ENCODE results near the gene SH3RF3. TPM values are rescaled to one million over a fixed set of nuclear protein-coding genes. Genes with fewer than 3 reads are reported as not detected.

The SH3RF3 gene
- total RNA-seq, 2 donors from 2014 or later, result 1.3 to 5.6 TPM

DNA sequence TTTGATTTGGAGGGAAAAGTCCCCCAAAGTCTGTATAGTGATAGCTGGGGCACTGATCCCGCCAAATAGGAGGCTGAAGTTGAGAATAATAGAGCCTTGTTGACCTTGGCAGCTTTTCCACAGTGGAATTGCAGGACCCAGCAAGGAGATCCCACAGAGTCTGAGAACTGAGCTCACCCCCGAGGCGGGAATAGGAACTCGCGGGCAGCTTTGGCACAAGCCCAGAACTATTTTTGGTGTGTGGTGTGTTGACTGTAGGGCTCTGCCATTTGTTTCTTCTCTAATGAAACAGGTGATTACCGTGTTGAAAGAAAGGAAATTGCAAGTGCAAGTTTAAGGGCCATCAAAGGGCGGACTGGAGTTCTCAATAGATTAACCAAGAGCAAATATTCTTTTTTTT, 34.0 kb downstream of the SH3RF3 start:
- WGBS, 2 donors, result 28 to 39% methylated on average over 7 of the region's 7 CpGs
- no peaks in the 10 kb centered on the region for H3K27me3 ChIP-seq
- peaks cover 5% of the 10 kb centered on the region for H3K4me1 ChIP-seq
- intact Hi-C loops (cut with DNase I), result no loop called here
- H3K36me3 ChIP-seq (replicated peaks in 1 of 2; ENCODE audit: insufficient read depth in 1 of 2, low read depth in 2 of 2), result no peaks in the 10 kb centered on the region
- no peak overlapping the region for H3K4me3 ChIP-seq
- DNase-seq, result peak in 3 of 4 donors; percentile 22 to 30 (median 28)
- no peak overlapping the region for H3K27ac ChIP-seq
- TF ChIP-seq, protein P1, sequence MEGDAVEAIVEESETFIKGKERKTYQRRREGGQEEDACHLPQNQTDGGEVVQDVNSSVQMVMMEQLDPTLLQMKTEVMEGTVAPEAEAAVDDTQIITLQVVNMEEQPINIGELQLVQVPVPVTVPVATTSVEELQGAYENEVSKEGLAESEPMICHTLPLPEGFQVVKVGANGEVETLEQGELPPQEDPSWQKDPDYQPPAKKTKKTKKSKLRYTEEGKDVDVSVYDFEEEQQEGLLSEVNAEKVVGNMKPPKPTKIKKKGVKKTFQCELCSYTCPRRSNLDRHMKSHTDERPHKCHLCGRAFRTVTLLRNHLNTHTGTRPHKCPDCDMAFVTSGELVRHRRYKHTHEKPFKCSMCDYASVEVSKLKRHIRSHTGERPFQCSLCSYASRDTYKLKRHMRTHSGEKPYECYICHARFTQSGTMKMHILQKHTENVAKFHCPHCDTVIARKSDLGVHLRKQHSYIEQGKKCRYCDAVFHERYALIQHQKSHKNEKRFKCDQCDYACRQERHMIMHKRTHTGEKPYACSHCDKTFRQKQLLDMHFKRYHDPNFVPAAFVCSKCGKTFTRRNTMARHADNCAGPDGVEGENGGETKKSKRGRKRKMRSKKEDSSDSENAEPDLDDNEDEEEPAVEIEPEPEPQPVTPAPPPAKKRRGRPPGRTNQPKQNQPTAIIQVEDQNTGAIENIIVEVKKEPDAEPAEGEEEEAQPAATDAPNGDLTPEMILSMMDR (IDR thresholded peaks at IDR 0.05), result no peak
- no peak for TF ChIP-seq POLR2A (IDR thresholded peaks at IDR 0.05)
- no peaks in the 10 kb centered on the region for H3K9me3 ChIP-seq
- peak; percentile 45 for ATAC-seq

DNA sequence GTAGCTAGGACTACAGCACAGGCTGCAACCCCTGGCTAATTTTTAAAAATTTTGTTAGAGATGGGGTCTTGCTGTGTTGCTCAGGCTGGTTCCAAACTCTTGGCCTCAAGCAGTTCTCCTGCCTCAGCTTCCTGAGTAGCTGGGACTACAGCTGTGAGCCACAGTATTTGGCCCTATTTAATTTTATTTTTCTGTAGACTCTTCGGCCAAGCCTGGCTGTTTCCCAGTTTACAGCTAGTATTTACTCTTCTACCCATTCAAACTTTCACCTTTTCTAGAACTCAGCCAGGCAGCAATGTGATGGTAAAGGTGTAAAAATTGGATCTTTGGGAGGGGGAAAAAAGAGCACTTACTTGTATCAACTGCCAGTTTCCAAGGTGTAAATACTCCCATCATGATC, 35.3 kb downstream of the SH3RF3 start:
- H3K36me3 ChIP-seq (replicated peaks in 1 of 2; ENCODE audit: insufficient read depth in 1 of 2, low read depth in 2 of 2), result no peaks in the 10 kb centered on the region
- peaks cover 5% of the 10 kb centered on the region for H3K4me1 ChIP-seq
- no peak overlapping the region for H3K4me3 ChIP-seq
- DNase-seq (no peak), ATAC-seq (no peak)
- whole genome bisulfite sequencing, 2 donors, result 41 to 42% methylated on average over 1 of the region's 1 CpG
- TF ChIP-seq, protein P1 (IDR thresholded peaks at IDR 0.05), result no peak
- no peak for TF ChIP-seq POLR2A (IDR thresholded peaks at IDR 0.05)
- H3K9me3 ChIP-seq, result no peaks in the 10 kb centered on the region
- intact Hi-C loops (cut with DNase I), result no loop called here
- H3K27ac ChIP-seq, result peak overlapping the region in 2 of 4 donors; percentile 6 to 18
- no peaks in the 10 kb centered on the region for H3K27me3 ChIP-seq

DNA sequence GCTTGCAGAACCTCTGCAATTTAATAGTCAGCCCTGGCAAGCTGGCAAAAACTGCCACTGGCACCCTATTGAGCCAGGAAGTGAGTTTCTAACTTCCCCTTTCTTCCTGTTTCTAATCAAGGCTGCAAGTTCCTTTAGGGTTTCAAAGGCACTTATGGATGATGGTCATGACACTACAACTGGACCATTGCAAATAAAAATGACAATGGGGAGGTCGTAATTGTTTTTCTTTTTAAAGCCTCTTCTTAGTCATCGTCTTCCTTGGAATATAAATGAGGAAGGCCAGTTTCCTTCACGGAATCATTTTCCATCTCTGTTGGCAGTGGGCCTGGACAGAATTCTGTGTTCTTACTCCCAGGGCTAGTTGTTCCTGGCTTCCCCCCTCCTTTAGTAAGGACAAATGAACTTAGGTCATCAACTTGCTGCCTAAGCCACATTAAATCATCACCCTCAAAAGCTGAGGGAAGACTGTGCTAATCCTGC, 35.8 kb downstream of the SH3RF3 start:
- peak in 2 of 4 donors; percentile 22 to 51 for DNase-seq
- Histone ChIP-seq H3K4me1 (peaks cover 5% of the 10 kb centered on the region), H3K27me3 (no peaks in the 10 kb centered on the region), H3K27ac (peak overlapping the region in 2 of 4 donors; percentile 6 to 18), H3K9me3 (no peaks in the 10 kb centered on the region), H3K36me3 (replicated peaks in 1 of 2; ENCODE audit: insufficient read depth in 1 of 2, low read depth in 2 of 2) (no peaks in the 10 kb centered on the region), H3K4me3 (no peak overlapping the region)
- peak; percentile 55 for ATAC-seq
- intact Hi-C loops (cut with DNase I), result no loop called here
- 55 to 76% methylated on average over 3 of the region's 3 CpGs for WGBS, 2 donors
- TF ChIP-seq POLR2A (IDR thresholded peaks at IDR 0.05), result no peak
- TF ChIP-seq, protein P1 (IDR thresholded peaks at IDR 0.05), result no peak

DNA sequence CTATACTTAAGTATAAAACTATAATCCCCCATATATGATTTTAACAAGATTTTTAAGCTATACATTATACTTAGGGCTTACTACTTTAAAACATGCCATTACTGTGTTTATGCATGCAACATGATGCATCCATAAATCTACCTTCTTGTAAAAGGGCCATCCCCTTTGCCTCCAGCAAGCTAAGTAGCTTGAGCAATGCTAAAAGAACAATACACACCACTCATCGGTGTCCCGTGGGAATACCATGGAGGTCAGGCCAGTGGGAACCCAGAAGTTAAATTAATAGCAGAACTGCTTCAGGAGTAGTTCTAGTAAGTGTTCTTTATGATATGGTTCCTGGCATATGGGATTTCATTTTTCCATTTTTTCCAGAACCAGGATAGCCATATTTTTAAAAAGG, 37.8 kb downstream of the SH3RF3 start:
- Histone ChIP-seq H3K4me1 (peaks cover 5% of the 10 kb centered on the region), H3K9me3 (no peaks in the 10 kb centered on the region), H3K36me3 (replicated peaks in 1 of 2; ENCODE audit: insufficient read depth in 1 of 2, low read depth in 2 of 2) (no peaks in the 10 kb centered on the region), H3K27me3 (no peaks in the 10 kb centered on the region), H3K27ac (no peak overlapping the region), H3K4me3 (no peak overlapping the region)
- TF ChIP-seq POLR2A (IDR thresholded peaks at IDR 0.05), result no peak
- TF ChIP-seq, protein P1 (IDR thresholded peaks at IDR 0.05), result no peak
- DNase-seq, result no peak
- ATAC-seq, result no peak
- intact Hi-C loops (cut with DNase I), result no loop called here
- WGBS, 2 donors, result 54 to 73% methylated on average over 2 of the region's 2 CpGs

DNA sequence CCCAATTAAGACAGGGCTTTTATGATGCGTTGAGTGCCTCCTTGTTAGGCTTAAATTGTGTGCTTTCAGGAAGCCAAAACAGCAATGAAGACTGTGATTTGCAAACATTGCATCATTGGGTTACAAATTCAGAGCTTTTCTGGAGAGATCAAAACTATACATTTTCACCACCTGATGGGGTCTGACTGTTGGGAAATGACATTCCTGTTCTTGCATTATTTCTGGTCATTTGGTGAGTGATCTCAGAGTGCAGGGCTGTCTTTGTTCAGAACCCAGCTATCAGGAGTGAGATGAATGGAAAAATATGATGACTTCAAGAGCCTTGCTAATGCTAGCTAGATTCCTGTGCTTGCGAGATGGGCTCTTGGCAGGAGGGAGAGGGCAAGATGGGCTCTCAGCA, 39.1 kb downstream of the SH3RF3 start:
- no peaks in the 10 kb centered on the region for H3K27me3 ChIP-seq
- intact Hi-C loops (cut with DNase I), result no loop called here
- DNase-seq, result no peak
- peaks cover 5% of the 10 kb centered on the region for H3K4me1 ChIP-seq
- no peak for TF ChIP-seq POLR2A (IDR thresholded peaks at IDR 0.05)
- TF ChIP-seq, protein P1 (IDR thresholded peaks at IDR 0.05), result no peak
- no peak for ATAC-seq
- H3K36me3 ChIP-seq (replicated peaks in 1 of 2; ENCODE audit: insufficient read depth in 1 of 2, low read depth in 2 of 2), result no peaks in the 10 kb centered on the region
- H3K4me3 ChIP-seq, result no peak overlapping the region
- no peaks in the 10 kb centered on the region for H3K9me3 ChIP-seq
- 81 to 96% methylated on average over 2 of the region's 2 CpGs for WGBS, 2 donors
- no peak overlapping the region for H3K27ac ChIP-seq
